HG03575 (cell line): ENCODE data around the gene ADAMTS6.
A peak's percentile ranks its signal among the peaks of the same experiment; 100 is the strongest.
"Not testable (repeated sequence)": the region's sequence is repeated elsewhere in the genome, so short reads cannot be mapped to it uniquely, and the experiment has no call there.

ENCODE experiments used
- ATAC-seq: cut with Tn5 transposase; IDR thresholded peaks from one replicate; pipeline ENCODE4 v1.9.1; 2021; ENCODE audit not compliant: unreplicated experiment, insufficient number of reproducible peaks, low FRiP score; ENCODE audit errors: extremely low read depth

ADAMTS6 gene

GRCh38 chr5:65481635-65482295 lies at the start of gene ADAMTS6:
TSS of gene ADAMTS6 (minus strand) at chr5:65481920. CDS start at chr5:65473673, 8,247 bp downstream.
- ATAC-seq, result no peak

GRCh38 chr5:65530904-65531303 lies 49.2 kb upstream of the ADAMTS6 start:
- ATAC-seq, result no peak

- ATAC-seq, result no peak
These were observed 44.0 kb upstream of the ADAMTS6 start for GRCh38 chr5:65525726-65526125.

- ATAC-seq, result no peak
These were observed 30.6 kb upstream of the ADAMTS6 start for GRCh38 chr5:65512170-65512937.

- ATAC-seq, result no peak
These were observed 27.3 kb upstream of the ADAMTS6 start for GRCh38 chr5:65508978-65509377.

- ATAC-seq, result no peak
These were observed 25.2 kb upstream of the ADAMTS6 start for GRCh38 chr5:65506961-65507360.

GRCh38 chr5:65489119-65489518 lies 7.4 kb upstream of the ADAMTS6 start:
- no peak for ATAC-seq

GRCh38 chr5:65488038-65488687 lies 6.4 kb upstream of the ADAMTS6 start:
- ATAC-seq, result not testable (repeated sequence)

GRCh38 chr5:65486803-65487202 lies 5.1 kb upstream of the ADAMTS6 start:
- not testable (repeated sequence) for ATAC-seq

GRCh38 chr5:65485405-65485804 lies 3.7 kb upstream of the ADAMTS6 start:
- no peak for ATAC-seq

GRCh38 chr5:65483546-65484346 lies 2.0 kb upstream of the ADAMTS6 start:
- peak; percentile 33 for ATAC-seq

GRCh38 chr5:65482736-65483545 lies 1.2 kb upstream of the ADAMTS6 start:
- no peak for ATAC-seq

- no peak for ATAC-seq
These were observed 596 bp upstream of the ADAMTS6 start for GRCh38 chr5:65482296-65482735.

- no peak for ATAC-seq
These were observed 544 bp downstream of the ADAMTS6 start for GRCh38 chr5:65481171-65481581.

- ATAC-seq, result no peak
These were observed 1.3 kb downstream of the ADAMTS6 start for GRCh38 chr5:65480306-65480865.

GRCh38 chr5:65479527-65479926 lies 2.2 kb downstream of the ADAMTS6 start:
- ATAC-seq, result no peak

- no peak for ATAC-seq
These were observed 3.4 kb downstream of the ADAMTS6 start for GRCh38 chr5:65478336-65478735.

- ATAC-seq, result no peak
These were observed 5.8 kb downstream of the ADAMTS6 start for GRCh38 chr5:65475895-65476294.
